GM23338 (cell line): ENCODE results near the gene TRDN. TPM values are rescaled to one million over a fixed set of nuclear protein-coding genes. Genes with fewer than 3 reads are reported as not detected.
"Not testable (repeated sequence)": the region's sequence is repeated elsewhere in the genome, so short reads cannot be mapped to it uniquely, and the experiment has no call there.

Experiments used
- ATAC-seq: fragments of 200-7000 bp; cut with Tn5 transposase; 3 replicates; pipeline ENCODE4 v1.9.1; 2020
- DNase-seq: peaks from one replicate; pipeline ENCODE4 v3.0.0-alpha.2; 2015; ENCODE audit warnings: low spot score
- H2AFZ ChIP-seq: fragments of 200-600 bp; sonication (generic); 2 replicates; pipeline ENCODE4 v1.8.0; 2016; ENCODE audit warnings: antibody characterized with exemption, mild to moderate bottlenecking, moderate library complexity
- H3F3A ChIP-seq: fragments of 200-600 bp; sonication (generic); replicated peaks from 2 replicates; pipeline ENCODE4 v1.8.0; 2017; ENCODE audit warnings: antibody characterized with exemption, mixed run types, low read depth
- H3K27ac ChIP-seq: fragments of 200-600 bp; sonication (generic); 2 replicates; pipeline ENCODE4 v1.6.1; 2016; ENCODE audit warnings: low read depth
- H3K27me3 ChIP-seq: fragments of 200-600 bp; sonication (generic); 2 replicates; pipeline ENCODE4 v1.8.0; 2016; ENCODE audit warnings: mild to moderate bottlenecking, mixed run types, moderate library complexity; ENCODE audit not compliant: insufficient read depth
- H3K36me3 ChIP-seq: fragments of 200-600 bp; sonication (generic); 2 replicates; pipeline ENCODE4 v1.8.0; 2016; ENCODE audit warnings: mild to moderate bottlenecking; ENCODE audit not compliant: insufficient read depth
- H3K4me1 ChIP-seq: fragments of 200-600 bp; sonication (generic); 2 replicates; pipeline ENCODE4 v1.8.0; 2016; ENCODE audit warnings: mild to moderate bottlenecking, moderate library complexity; ENCODE audit not compliant: insufficient read depth
- H3K4me2 ChIP-seq: fragments of 200-600 bp; sonication (generic); 2 replicates; pipeline ENCODE4 v1.7.1; 2017; ENCODE audit warnings: mixed run types
- H3K4me3 ChIP-seq: fragments of 200-600 bp; sonication (generic); 2 replicates; pipeline ENCODE4 v1.6.1; 2016; ENCODE audit warnings: mixed run types
- H3K79me2 ChIP-seq: fragments of 200-600 bp; sonication (generic); replicated peaks from 2 replicates; pipeline ENCODE4 v1.8.0; 2017; ENCODE audit warnings: mild to moderate bottlenecking; ENCODE audit not compliant: insufficient read depth
- H3K9me2 ChIP-seq: fragments of 200-600 bp; sonication (generic); 2 replicates; pipeline ENCODE4 v1.8.0; 2017; ENCODE audit not compliant: insufficient read depth
- H4K20me1 ChIP-seq: fragments of 200-600 bp; sonication (generic); replicated peaks from 2 replicates; pipeline ENCODE4 v1.8.0; 2017; ENCODE audit warnings: mild to moderate bottlenecking; ENCODE audit not compliant: insufficient read depth
- H3K27ac Mint-ChIP-seq: 2 replicates; pipeline ENCODE4 v1.8.0; 2020; ENCODE audit warnings: inconsistent platforms, mild to moderate bottlenecking, moderate library complexity, mixed read lengths
- H3K27me3 Mint-ChIP-seq: 3 replicates; pipeline ENCODE4 v1.8.0; 2022; ENCODE audit warnings: low read depth, mild to moderate bottlenecking, moderate library complexity, mixed read lengths, inconsistent platforms; ENCODE audit not compliant: insufficient read depth, poor library complexity
- H3K36me3 Mint-ChIP-seq: 3 replicates; pipeline ENCODE4 v1.8.0; 2021; ENCODE audit warnings: low read depth, mild to moderate bottlenecking, inconsistent platforms, moderate library complexity, mixed read lengths
- H3K4me1 Mint-ChIP-seq: 3 replicates; pipeline ENCODE4 v1.8.0; 2020; ENCODE audit warnings: mild to moderate bottlenecking, inconsistent platforms, mixed read lengths
- H3K4me3 Mint-ChIP-seq: 3 replicates; pipeline ENCODE4 v1.8.0; 2021; ENCODE audit warnings: moderate library complexity, mild to moderate bottlenecking, inconsistent platforms, mixed read lengths
- H3K9me3 Mint-ChIP-seq: 3 replicates; pipeline ENCODE4 v1.8.0; 2020; ENCODE audit warnings: moderate library complexity, mild to moderate bottlenecking, inconsistent platforms, mixed read lengths
- CREB1 ChIP-seq: fragments of 250-450 bp; sonication (Bioruptor Pico); IDR thresholded peaks from 2 replicates; pipeline ENCODE4 v1.5.0; 2020; ENCODE audit warnings: low read depth, mild to moderate bottlenecking, moderate library complexity
- EZH2 ChIP-seq: fragments of 200-600 bp; sonication (generic); IDR thresholded peaks from one replicate; pipeline ENCODE4 v1.8.0; 2017; ENCODE audit warnings: antibody characterized with exemption, mild to moderate bottlenecking, low read depth; ENCODE audit not compliant: unreplicated experiment
- NANOG ChIP-seq: IDR thresholded peaks from 2 replicates; pipeline ENCODE4 v1.6.1; 2016; ENCODE audit warnings: antibody characterized with exemption, borderline replicate concordance
- polyA plus RNA-seq: library from polyadenylated mRNA; unstranded; fragments of >200 nt; fragmentation: Nextera tagmentation; extraction: Ambion mirVana; gene quantifications from 2 replicates; pipeline ENCODE4 v1.2.1, GENCODE V29; 2016
- total RNA-seq: library from RNA; depleted of rRNA; stranded (reverse); fragments of >200 nt; shearing (Covaris generic); gene quantifications from 2 replicates; pipeline ENCODE4 v1.2.3, GENCODE V29; 2014
- TF ChIP-seq, protein P1 (sequence below), 2 experiments: fragments of 200-600 bp in 1 of 2; sonication (generic) in 1 of 2; conservative IDR thresholded peaks; 2 replicates each; pipeline versions ENCODE4 v1.5.1 to v1.6.1; 2016 to 2017; ENCODE audit warnings: antibody characterized with exemption in 2 of 2, low read depth in 2 of 2, mild to moderate bottlenecking in 2 of 2, moderate library complexity in 1 of 2
- TF ChIP-seq, protein P2 (sequence below): fragments of 250-450 bp; sonication (Bioruptor Pico); IDR thresholded peaks from 2 replicates; pipeline ENCODE4 v1.5.0; 2020; ENCODE audit warnings: mild to moderate bottlenecking, moderate library complexity

The TRDN gene
- total and polyA plus RNA-seq, 2 experiments from 2014 or later = 35.5 to 137 TPM

DNA sequence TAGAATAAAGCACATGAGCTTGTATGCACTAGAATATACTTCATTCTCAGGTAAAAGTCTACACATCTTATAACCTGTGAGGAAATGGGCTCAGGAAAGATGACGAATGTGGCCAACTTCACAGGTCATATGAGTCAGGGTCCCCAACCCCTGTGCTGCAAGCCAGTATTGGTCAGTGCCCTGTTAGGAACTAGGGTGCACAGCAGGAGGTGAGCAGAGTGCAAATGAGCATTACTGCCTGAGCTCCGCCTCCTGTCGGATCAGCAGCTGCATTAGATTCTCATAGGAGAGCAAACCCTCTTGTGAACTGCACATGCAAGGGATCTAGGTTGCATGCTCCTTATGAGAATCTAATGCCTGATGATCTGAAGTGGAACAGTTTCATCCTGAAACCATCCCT lies 182.3 kb downstream of the TRDN start:
- no peaks in the 10 kb centered on the region for H3F3A ChIP-seq
- H3K9me2 ChIP-seq = no peaks in the 10 kb centered on the region
- H3K27me3 ChIP-seq = no peaks in the 10 kb centered on the region
- H3K36me3 Mint-ChIP-seq = peaks cover 17% of the 10 kb centered on the region
- no peaks in the 10 kb centered on the region for H4K20me1 ChIP-seq
- H3K4me1 ChIP-seq = no peaks in the 10 kb centered on the region
- no peaks in the 10 kb centered on the region for H3K36me3 ChIP-seq
- peaks cover 28% of the 10 kb centered on the region for H3K9me3 Mint-ChIP-seq
- DNase-seq = no peak
- H3K4me2 ChIP-seq = no peak overlapping the region
- TF ChIP-seq, protein P1, sequence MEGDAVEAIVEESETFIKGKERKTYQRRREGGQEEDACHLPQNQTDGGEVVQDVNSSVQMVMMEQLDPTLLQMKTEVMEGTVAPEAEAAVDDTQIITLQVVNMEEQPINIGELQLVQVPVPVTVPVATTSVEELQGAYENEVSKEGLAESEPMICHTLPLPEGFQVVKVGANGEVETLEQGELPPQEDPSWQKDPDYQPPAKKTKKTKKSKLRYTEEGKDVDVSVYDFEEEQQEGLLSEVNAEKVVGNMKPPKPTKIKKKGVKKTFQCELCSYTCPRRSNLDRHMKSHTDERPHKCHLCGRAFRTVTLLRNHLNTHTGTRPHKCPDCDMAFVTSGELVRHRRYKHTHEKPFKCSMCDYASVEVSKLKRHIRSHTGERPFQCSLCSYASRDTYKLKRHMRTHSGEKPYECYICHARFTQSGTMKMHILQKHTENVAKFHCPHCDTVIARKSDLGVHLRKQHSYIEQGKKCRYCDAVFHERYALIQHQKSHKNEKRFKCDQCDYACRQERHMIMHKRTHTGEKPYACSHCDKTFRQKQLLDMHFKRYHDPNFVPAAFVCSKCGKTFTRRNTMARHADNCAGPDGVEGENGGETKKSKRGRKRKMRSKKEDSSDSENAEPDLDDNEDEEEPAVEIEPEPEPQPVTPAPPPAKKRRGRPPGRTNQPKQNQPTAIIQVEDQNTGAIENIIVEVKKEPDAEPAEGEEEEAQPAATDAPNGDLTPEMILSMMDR (conservative IDR thresholded peaks at IDR 0.05; ENCODE audit: low read depth in 2 of 2) = no peak
- no peak overlapping the region for H3K4me3 ChIP-seq
- no peak for ATAC-seq
- H3K79me2 ChIP-seq = no peaks in the 10 kb centered on the region
- no peak overlapping the region for H2AFZ ChIP-seq
- no peak overlapping the region for H3K27ac Mint-ChIP-seq
- no peak overlapping the region for H3K27ac ChIP-seq
- H3K4me3 Mint-ChIP-seq = no peak overlapping the region
- peaks cover 2% of the 10 kb centered on the region for H3K27me3 Mint-ChIP-seq
- H3K4me1 Mint-ChIP-seq = no peaks in the 10 kb centered on the region

GRCh38 chr6:123453071-123453470 lies 183.7 kb downstream of the TRDN start:
- not testable (repeated sequence) for ATAC-seq, H3K27ac Mint-ChIP-seq
- peaks cover 33% of the 10 kb centered on the region for H3K9me3 Mint-ChIP-seq

DNA sequence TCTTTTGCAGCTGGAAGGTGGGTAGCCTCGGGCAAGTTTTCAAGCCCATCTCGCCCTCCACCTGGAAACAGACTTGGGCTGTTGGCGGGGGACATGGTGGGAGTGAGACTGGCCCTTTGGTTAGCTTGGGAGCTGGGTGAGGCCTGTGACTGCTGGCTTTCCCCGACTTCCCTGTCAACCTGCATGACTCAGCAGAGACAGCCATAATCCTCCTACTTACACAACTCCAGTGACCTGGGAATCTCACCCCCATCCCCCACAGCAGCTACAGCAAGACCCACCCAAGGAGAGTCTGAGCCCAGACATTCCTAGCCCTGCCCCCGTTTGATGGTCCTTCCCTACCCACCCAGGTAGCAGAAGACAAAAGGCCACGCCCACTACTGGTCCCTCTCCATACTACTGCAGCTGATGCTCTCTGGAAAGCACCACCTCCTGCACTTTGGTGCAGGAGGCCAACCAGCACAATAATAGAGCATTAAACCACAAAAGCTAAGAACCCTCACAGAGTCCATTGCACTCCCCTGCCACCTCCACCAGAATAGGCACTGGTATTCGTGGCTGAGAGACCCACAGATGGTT lies 188.4 kb downstream of the TRDN start:
- no peak overlapping the region for H3K4me3 Mint-ChIP-seq
- no peak for ATAC-seq
- TF ChIP-seq, protein P2, sequence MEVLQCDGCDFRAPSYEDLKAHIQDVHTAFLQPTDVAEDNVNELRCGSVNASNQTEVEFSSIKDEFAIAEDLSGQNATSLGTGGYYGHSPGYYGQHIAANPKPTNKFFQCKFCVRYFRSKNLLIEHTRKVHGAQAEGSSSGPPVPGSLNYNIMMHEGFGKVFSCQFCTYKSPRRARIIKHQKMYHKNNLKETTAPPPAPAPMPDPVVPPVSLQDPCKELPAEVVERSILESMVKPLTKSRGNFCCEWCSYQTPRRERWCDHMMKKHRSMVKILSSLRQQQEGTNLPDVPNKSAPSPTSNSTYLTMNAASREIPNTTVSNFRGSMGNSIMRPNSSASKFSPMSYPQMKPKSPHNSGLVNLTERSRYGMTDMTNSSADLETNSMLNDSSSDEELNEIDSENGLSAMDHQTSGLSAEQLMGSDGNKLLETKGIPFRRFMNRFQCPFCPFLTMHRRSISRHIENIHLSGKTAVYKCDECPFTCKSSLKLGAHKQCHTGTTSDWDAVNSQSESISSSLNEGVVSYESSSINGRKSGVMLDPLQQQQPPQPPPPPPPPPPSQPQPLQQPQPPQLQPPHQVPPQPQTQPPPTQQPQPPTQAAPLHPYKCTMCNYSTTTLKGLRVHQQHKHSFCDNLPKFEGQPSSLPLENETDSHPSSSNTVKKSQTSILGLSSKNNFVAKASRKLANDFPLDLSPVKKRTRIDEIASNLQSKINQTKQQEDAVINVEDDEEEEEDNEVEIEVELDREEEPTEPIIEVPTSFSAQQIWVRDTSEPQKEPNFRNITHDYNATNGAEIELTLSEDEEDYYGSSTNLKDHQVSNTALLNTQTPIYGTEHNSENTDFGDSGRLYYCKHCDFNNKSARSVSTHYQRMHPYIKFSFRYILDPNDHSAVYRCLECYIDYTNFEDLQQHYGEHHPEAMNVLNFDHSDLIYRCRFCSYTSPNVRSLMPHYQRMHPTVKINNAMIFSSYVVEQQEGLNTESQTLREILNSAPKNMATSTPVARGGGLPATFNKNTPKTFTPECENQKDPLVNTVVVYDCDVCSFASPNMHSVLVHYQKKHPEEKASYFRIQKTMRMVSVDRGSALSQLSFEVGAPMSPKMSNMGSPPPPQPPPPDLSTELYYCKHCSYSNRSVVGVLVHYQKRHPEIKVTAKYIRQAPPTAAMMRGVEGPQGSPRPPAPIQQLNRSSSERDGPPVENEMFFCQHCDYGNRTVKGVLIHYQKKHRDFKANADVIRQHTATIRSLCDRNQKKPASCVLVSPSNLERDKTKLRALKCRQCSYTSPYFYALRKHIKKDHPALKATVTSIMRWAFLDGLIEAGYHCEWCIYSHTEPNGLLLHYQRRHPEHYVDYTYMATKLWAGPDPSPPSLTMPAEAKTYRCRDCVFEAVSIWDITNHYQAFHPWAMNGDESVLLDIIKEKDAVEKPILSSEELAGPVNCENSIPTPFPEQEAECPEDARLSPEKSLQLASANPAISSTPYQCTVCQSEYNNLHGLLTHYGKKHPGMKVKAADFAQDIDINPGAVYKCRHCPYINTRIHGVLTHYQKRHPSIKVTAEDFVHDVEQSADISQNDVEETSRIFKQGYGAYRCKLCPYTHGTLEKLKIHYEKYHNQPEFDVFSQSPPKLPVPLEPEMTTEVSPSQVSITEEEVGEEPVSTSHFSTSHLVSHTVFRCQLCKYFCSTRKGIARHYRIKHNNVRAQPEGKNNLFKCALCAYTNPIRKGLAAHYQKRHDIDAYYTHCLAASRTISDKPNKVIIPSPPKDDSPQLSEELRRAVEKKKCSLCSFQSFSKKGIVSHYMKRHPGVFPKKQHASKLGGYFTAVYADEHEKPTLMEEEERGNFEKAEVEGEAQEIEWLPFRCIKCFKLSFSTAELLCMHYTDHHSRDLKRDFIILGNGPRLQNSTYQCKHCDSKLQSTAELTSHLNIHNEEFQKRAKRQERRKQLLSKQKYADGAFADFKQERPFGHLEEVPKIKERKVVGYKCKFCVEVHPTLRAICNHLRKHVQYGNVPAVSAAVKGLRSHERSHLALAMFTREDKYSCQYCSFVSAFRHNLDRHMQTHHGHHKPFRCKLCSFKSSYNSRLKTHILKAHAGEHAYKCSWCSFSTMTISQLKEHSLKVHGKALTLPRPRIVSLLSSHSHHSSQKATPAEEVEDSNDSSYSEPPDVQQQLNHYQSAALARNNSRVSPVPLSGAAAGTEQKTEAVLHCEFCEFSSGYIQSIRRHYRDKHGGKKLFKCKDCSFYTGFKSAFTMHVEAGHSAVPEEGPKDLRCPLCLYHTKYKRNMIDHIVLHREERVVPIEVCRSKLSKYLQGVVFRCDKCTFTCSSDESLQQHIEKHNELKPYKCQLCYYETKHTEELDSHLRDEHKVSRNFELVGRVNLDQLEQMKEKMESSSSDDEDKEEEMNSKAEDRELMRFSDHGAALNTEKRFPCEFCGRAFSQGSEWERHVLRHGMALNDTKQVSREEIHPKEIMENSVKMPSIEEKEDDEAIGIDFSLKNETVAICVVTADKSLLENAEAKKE (CRISPR knock-in tag) = no peak
- TF ChIP-seq EZH2 (no peak), CREB1 (CRISPR knock-in tag) (no peak), NANOG (no peak)

More at GRCh38 chr6:123453071-123453470, 183.7 kb downstream of the TRDN start:
- not testable (repeated sequence) for H3K27me3 ChIP-seq, H3K4me3 Mint-ChIP-seq, H3K9me2 ChIP-seq, DNase-seq, H3K4me3 ChIP-seq, H3K27me3 Mint-ChIP-seq, H3K36me3 ChIP-seq, H4K20me1 ChIP-seq, H3K27ac ChIP-seq, H3K4me1 Mint-ChIP-seq, H3F3A ChIP-seq, H3K4me1 ChIP-seq, H3K4me2 ChIP-seq, H3K79me2 ChIP-seq, H2AFZ ChIP-seq
- peaks cover 20% of the 10 kb centered on the region for H3K36me3 Mint-ChIP-seq

More for the DNA sequence above, 188.4 kb downstream of the TRDN start:
- Histone ChIP-seq H3K36me3 (no peaks in the 10 kb centered on the region), H2AFZ (no peak overlapping the region), H3K9me2 (no peaks in the 10 kb centered on the region), H4K20me1 (no peaks in the 10 kb centered on the region), H3F3A (no peaks in the 10 kb centered on the region), H3K27ac (no peak overlapping the region), H3K79me2 (no peaks in the 10 kb centered on the region), H3K4me3 (no peak overlapping the region), H3K4me1 (no peaks in the 10 kb centered on the region), H3K4me2 (no peak overlapping the region), H3K27me3 (no peaks in the 10 kb centered on the region)
- Mint-ChIP-seq H3K27ac (no peak overlapping the region), H3K36me3 (peaks cover 25% of the 10 kb centered on the region), H3K27me3 (no peaks in the 10 kb centered on the region), H3K9me3 (peaks cover 24% of the 10 kb centered on the region), H3K4me1 (no peaks in the 10 kb centered on the region; the same call in 2 of the 3 replicates)
- DNase-seq = no peak
